ENCODE measurements around the gene PPARGC1A. TPM values are rescaled to one million over a fixed set of nuclear protein-coding genes. Genes with fewer than 3 reads are reported as not detected.

PPARGC1A gene
- total RNA-seq, 6 donors from 2014 or later: 4.6 to 16.8 (median 11.8) TPM

DNA sequence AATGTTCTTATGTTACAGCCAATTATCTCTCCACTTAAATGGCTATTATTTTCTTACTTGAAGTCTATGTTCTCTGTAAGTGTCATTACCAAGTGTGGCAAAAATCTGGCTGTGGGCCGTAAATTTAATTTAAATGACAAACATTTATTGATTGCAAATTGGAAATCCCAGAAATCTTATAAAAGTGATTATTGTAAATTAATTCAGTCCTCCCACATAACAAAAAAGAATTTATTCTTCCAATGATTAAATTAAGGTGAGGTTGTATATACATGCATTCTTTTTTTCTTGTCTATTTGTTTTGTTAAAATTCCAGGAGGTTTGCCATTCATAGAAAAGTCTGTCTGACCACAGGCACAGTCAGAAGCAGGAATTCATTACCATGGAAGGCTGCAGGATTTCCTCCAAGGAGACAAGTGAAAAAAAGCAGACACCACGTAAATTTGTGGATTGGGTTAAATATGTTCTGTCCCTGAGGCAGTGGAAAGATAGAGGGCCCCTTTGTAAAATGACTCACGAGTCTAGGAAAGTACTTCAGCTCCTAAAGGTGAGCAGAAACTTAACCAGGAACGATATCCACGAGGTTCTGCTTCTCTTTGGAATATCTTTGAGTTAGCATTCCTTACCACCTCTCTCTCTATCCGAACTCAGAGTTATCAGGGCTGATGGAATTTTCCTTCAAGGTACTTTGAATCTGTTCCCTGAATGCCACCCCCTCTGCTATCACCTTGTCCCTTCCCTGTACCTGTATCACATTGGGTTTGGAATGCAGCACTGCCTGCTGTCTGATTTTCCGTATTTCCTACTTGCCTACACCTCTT lies 10.7 kb downstream of the PPARGC1A start:
- no peaks in the 10 kb centered on the region for H3K9me3 ChIP-seq
- H3K27ac ChIP-seq: peak overlapping the region in 1 of 4 donors; percentile 30
- DNase-seq: no peak
- H3K36me3 ChIP-seq: no peaks in the 10 kb centered on the region
- no peak overlapping the region for H3K4me3 ChIP-seq
- H3K27me3 ChIP-seq: no peaks in the 10 kb centered on the region
- H3K4me1 ChIP-seq: peaks cover 0 to 11% (median 7%) of the 10 kb centered on the region in 4 donors
- no peak for ATAC-seq (ENCODE audit: low FRiP score in 2 of 2)
- 61 to 69% methylated on average over 7 of the region's 7 CpGs for WGBS, 2 donors
- TF ChIP-seq POLR2A (IDR thresholded peaks at IDR 0.05) (no peak), EP300 (IDR thresholded peaks at IDR 0.05) (no peak), POLR2AphosphoS5 (IDR thresholded peaks at IDR 0.05) (no peak)
- TF ChIP-seq, protein P1, sequence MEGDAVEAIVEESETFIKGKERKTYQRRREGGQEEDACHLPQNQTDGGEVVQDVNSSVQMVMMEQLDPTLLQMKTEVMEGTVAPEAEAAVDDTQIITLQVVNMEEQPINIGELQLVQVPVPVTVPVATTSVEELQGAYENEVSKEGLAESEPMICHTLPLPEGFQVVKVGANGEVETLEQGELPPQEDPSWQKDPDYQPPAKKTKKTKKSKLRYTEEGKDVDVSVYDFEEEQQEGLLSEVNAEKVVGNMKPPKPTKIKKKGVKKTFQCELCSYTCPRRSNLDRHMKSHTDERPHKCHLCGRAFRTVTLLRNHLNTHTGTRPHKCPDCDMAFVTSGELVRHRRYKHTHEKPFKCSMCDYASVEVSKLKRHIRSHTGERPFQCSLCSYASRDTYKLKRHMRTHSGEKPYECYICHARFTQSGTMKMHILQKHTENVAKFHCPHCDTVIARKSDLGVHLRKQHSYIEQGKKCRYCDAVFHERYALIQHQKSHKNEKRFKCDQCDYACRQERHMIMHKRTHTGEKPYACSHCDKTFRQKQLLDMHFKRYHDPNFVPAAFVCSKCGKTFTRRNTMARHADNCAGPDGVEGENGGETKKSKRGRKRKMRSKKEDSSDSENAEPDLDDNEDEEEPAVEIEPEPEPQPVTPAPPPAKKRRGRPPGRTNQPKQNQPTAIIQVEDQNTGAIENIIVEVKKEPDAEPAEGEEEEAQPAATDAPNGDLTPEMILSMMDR (IDR thresholded peaks at IDR 0.05): no peak

DNA sequence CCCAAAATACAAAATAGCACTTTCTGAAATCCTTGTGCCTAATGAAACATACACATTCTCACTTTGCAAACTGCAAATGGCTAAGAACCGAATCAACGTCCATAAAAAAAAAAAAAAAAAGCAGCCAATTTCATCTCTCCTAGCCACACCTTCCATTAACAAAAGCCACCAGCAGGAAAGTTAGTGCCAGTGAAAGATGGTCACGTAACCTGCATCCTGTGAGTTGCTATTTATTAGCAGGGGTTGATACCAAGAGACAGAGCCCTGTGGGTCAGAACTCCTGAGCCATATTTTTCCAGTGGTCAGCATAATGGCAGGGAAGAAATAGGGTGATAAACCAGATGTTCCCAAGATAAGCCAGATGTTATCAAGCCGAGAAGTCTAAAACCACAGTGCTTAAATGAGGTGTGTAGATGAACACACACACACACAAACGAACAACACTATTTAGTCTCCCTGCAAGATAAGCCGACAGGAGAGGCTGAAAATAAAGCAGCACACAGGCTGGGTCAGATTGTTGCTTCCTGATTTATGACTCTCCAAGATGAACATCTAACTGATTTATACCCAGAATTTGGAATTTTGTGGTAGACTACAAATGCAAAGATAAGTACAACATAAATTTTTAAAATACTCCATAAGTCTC lies 11.5 kb downstream of the PPARGC1A start:
- ATAC-seq (ENCODE audit: low FRiP score in 2 of 2): no peak
- DNase-seq: no peak
- H3K36me3 ChIP-seq: no peaks in the 10 kb centered on the region
- no peak overlapping the region for H3K27ac ChIP-seq
- no peak overlapping the region for H3K4me3 ChIP-seq
- no peaks in the 10 kb centered on the region for H3K27me3 ChIP-seq
- no peak for TF ChIP-seq POLR2AphosphoS5 (IDR thresholded peaks at IDR 0.05)
- TF ChIP-seq POLR2A (IDR thresholded peaks at IDR 0.05): no peak
- TF ChIP-seq, protein P1 (IDR thresholded peaks at IDR 0.05): no peak
- TF ChIP-seq EP300 (IDR thresholded peaks at IDR 0.05): no peak
- 75 to 77% methylated on average over 6 of the region's 6 CpGs for WGBS, 2 donors
- peaks cover 0 to 11% (median 7%) of the 10 kb centered on the region in 4 donors for H3K4me1 ChIP-seq
- no peaks in the 10 kb centered on the region for H3K9me3 ChIP-seq

DNA sequence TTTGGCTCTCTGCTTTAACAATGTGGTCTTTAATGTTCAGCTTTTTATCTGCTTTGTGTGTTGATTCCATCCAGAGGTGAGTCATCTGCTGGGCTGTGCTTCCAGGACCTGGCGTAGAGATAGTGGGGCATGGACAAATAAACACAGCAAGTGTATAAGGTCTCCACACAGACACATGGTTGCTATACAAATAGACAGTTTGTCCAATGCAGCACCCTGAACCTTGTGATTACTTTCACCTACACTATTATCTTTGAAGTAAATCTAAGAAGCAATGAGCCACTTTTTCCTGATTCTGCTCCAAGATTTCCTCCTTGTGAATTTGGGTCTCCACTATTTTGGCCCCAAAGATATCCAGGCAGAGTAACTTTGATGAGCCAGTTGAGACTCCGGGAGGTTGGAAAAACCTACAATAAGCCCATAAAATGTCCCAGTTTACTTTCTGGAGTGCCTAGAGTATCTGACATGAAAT lies 12.1 kb downstream of the PPARGC1A start:
- Histone ChIP-seq H3K4me1 (peaks cover 0 to 11% (median 7%) of the 10 kb centered on the region in 4 donors), H3K36me3 (no peaks in the 10 kb centered on the region), H3K27me3 (no peaks in the 10 kb centered on the region), H3K27ac (no peak overlapping the region), H3K9me3 (no peaks in the 10 kb centered on the region), H3K4me3 (no peak overlapping the region)
- TF ChIP-seq POLR2AphosphoS5 (IDR thresholded peaks at IDR 0.05) (no peak), EP300 (IDR thresholded peaks at IDR 0.05) (no peak), POLR2A (IDR thresholded peaks at IDR 0.05) (no peak)
- TF ChIP-seq, protein P1 (IDR thresholded peaks at IDR 0.05): no peak
- no peak for DNase-seq
- 82 to 95% methylated on average over 2 of the region's 2 CpGs for whole genome bisulfite sequencing, 2 donors
- peak in 1 of 2 donors; percentile 72 for ATAC-seq (ENCODE audit: low FRiP score in 2 of 2)

DNA sequence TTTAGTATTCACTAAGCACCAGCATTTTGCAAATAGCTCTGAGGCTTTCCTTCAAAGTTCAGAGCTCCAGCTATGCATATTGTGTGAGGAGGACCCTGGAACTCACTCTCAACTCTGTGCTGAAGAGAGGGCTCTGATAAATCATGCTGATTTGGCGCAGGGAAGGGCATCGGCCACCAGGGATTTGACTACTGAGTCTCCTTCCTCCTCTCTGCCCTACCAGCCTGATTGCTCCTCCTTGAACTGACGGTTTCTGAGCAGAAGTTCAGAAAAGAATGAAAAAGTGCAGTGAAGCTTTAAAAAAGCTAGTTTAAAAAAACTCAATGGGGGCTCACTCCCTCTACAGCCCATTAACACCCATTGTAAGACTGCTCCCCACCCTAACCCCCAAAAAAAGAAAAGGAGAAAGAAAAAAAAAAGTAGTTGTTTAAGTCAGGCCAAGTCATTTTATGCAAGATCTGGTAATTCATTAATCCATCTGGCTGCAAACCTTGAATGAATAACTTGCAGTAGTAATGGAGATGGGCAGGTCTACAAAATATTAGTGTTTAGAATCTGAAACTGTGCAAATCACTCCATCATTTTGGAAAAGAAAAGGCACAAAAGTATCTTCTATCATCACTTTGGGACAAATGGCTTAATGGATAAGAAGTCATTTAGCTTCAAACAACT lies 13.3 kb downstream of the PPARGC1A start:
- H3K4me3 ChIP-seq: no peak overlapping the region
- H3K27me3 ChIP-seq: no peaks in the 10 kb centered on the region
- no peaks in the 10 kb centered on the region for H3K9me3 ChIP-seq
- DNase-seq: no peak
- WGBS, 2 donors: 85 to 92% methylated on average over 3 of the region's 3 CpGs
- H3K27ac ChIP-seq: no peak overlapping the region
- H3K36me3 ChIP-seq: no peaks in the 10 kb centered on the region
- ATAC-seq (ENCODE audit: low FRiP score in 2 of 2): no peak
- TF ChIP-seq, protein P1 (IDR thresholded peaks at IDR 0.05): no peak
- no peak for TF ChIP-seq POLR2A (IDR thresholded peaks at IDR 0.05)
- no peak for TF ChIP-seq EP300 (IDR thresholded peaks at IDR 0.05)
- peaks cover 0 to 10% (median 6%) of the 10 kb centered on the region in 4 donors for H3K4me1 ChIP-seq
